ENCODE data around the gene SMG6.

- TF ChIP-seq CTCF (conservative IDR thresholded peaks at IDR 0.05 in 1 of 2, IDR thresholded peaks at IDR 0.05 in 1 of 2; ENCODE audit: extremely low read depth in 1 of 2, insufficient read depth in 1 of 2, low read depth in 1 of 2, low read length in 2 of 2) (no peak), EZH2 (IDR thresholded peaks at IDR 0.05; ENCODE audit: borderline replicate concordance, low read length) (no peak)
Measured at GRCh38 chr17:2323629-2324314, 20.2 kb upstream of the SMG6 start.

All from mammary epithelial cell (primary cell).